ENCODE measurements around the gene APPL1. TPM values are rescaled to one million over a fixed set of nuclear protein-coding genes. Genes with fewer than 3 reads are reported as not detected.

The APPL1 gene
- total RNA-seq, 1 experiment from 2014 or later, result 22.3 TPM

GRCh38 chr3:57261119-57261518, 33.6 kb downstream of the APPL1 start:
- ChIA-PET POLR2A (ENCODE audit: low non-redundant PET) (no interaction called here), CTCF (no interaction called here)
- intact Hi-C loops (cut with micrococcal nuclease; ENCODE audit: unreplicated experiment), result no loop called here
- DNase-seq (ENCODE audit: low spot score), result no peak
- Histone ChIP-seq H3K36me3 (ENCODE audit: insufficient read depth, low read length, poor library complexity, severe bottlenecking) (peaks cover 29% of the 10 kb centered on the region), H3K27ac (ENCODE audit: low read depth, low read length, poor library complexity, severe bottlenecking) (no peak overlapping the region), H3K4me1 (ENCODE audit: insufficient read depth, low read length, poor library complexity, severe bottlenecking) (no peaks in the 10 kb centered on the region), H3K4me3 (ENCODE audit: low read depth, low read length, poor library complexity, severe bottlenecking) (no peak overlapping the region), H3K27me3 (replicated peaks; ENCODE audit: insufficient read depth, low read depth, low read length, poor library complexity) (no peaks in the 10 kb centered on the region), H3K9me3 (ENCODE audit: low read depth, low read length, poor library complexity, severe bottlenecking) (no peaks in the 10 kb centered on the region)
- BruUV-seq (replicated peaks), result no TSS peak
- no peak for TF ChIP-seq EZH2 (IDR thresholded peaks at IDR 0.05; ENCODE audit: borderline replicate concordance, low read depth, low read length, poor library complexity, severe bottlenecking)
- TF ChIP-seq CTCF (conservative IDR thresholded peaks at IDR 0.05; ENCODE audit: low read depth, low read length), result no peak

GRCh38 chr3:57261929-57262328, 34.4 kb downstream of the APPL1 start:
- no peak for DNase-seq (ENCODE audit: low spot score)
- BruUV-seq (replicated peaks), result no TSS peak
- no peak overlapping the region for H3K4me3 ChIP-seq (ENCODE audit: low read depth, low read length, poor library complexity, severe bottlenecking)
- TF ChIP-seq CTCF (conservative IDR thresholded peaks at IDR 0.05; ENCODE audit: low read depth, low read length), result no peak
- TF ChIP-seq EZH2 (IDR thresholded peaks at IDR 0.05; ENCODE audit: borderline replicate concordance, low read depth, low read length, poor library complexity, severe bottlenecking), result no peak
- H3K36me3 ChIP-seq (ENCODE audit: insufficient read depth, low read length, poor library complexity, severe bottlenecking), result peaks cover 29% of the 10 kb centered on the region
- ChIA-PET CTCF (no interaction called here), POLR2A (ENCODE audit: low non-redundant PET) (no interaction called here)
- H3K27me3 ChIP-seq (replicated peaks; ENCODE audit: insufficient read depth, low read depth, low read length, poor library complexity), result no peaks in the 10 kb centered on the region
- H3K9me3 ChIP-seq (ENCODE audit: low read depth, low read length, poor library complexity, severe bottlenecking), result no peaks in the 10 kb centered on the region
- intact Hi-C loops (cut with micrococcal nuclease; ENCODE audit: unreplicated experiment), result no loop called here
- H3K4me1 ChIP-seq (ENCODE audit: insufficient read depth, low read length, poor library complexity, severe bottlenecking), result no peaks in the 10 kb centered on the region
- H3K27ac ChIP-seq (ENCODE audit: low read depth, low read length, poor library complexity, severe bottlenecking), result no peak overlapping the region

- Histone ChIP-seq H3K4me3 (ENCODE audit: low read depth, low read length, poor library complexity, severe bottlenecking) (no peak overlapping the region), H3K27ac (ENCODE audit: low read depth, low read length, poor library complexity, severe bottlenecking) (no peak overlapping the region), H3K9me3 (ENCODE audit: low read depth, low read length, poor library complexity, severe bottlenecking) (no peaks in the 10 kb centered on the region), H3K27me3 (replicated peaks; ENCODE audit: insufficient read depth, low read depth, low read length, poor library complexity) (no peaks in the 10 kb centered on the region), H3K4me1 (ENCODE audit: insufficient read depth, low read length, poor library complexity, severe bottlenecking) (no peaks in the 10 kb centered on the region), H3K36me3 (ENCODE audit: insufficient read depth, low read length, poor library complexity, severe bottlenecking) (peaks cover 10% of the 10 kb centered on the region)
- no peak for DNase-seq (ENCODE audit: low spot score)
- POLR2A ChIA-PET (ENCODE audit: low non-redundant PET), result no interaction called here
- no peak for TF ChIP-seq CTCF (conservative IDR thresholded peaks at IDR 0.05; ENCODE audit: low read depth, low read length)
- TF ChIP-seq EZH2 (IDR thresholded peaks at IDR 0.05; ENCODE audit: borderline replicate concordance, low read depth, low read length, poor library complexity, severe bottlenecking), result no peak
- CTCF ChIA-PET, result no interaction called here
- no TSS peak for BruUV-seq (replicated peaks)
- intact Hi-C loops (cut with micrococcal nuclease; ENCODE audit: unreplicated experiment), result no loop called here
Measured at GRCh38 chr3:57268416-57268815, 40.9 kb downstream of the APPL1 start.
